Measurements from ENCODE around the gene ARPC4.

The ARPC4 gene

DNA sequence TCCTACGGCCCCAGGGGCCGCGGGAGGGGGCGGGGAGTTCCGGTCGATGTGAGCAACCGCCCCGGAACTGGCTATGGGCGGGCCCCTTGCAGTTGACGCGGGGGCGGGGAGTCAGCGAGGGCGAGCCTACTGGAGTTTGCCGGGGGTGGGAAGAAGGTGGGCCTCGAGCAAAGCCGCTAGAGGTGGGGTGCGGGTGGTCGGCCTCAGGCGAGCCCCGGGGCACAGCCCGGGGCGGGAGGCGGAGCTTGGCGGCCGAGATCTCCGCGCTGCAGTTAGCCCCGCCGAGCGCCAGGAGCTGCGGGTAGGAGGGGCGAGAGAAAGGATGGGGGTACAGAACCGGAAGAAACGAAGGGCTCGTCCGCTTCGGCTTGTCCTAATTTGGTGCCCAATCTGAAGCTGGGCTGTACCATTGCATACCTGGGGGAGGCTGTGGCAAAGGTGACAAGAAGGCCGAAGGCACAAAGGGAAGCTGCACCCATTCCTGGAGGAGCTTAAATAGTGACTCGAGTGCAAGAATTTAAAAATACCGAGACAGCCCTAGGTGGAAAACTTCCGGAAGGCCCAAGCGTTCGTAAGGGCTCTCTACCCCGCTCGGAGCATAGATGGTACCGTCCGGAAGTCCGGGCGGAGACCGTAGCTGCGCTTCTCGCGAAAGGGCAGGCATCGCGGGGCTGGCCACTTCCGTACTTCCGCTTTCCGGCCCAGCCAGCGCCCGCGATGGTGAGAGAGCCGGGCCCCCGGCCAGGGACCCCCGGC lies at the start of gene ARPC4, which contains the start of gene TADA3:
TSS of gene ARPC4 (plus strand) at position 678 of the 756 bp plus-strand sequence. CDS start at position 718, 40 bp downstream.
TSS of gene TADA3 (minus strand) at position 69 of the 756 bp plus-strand sequence. CDS start 1,007 bp downstream, outside the sequence.
- peak; percentile 97 for DNase-seq

DNA sequence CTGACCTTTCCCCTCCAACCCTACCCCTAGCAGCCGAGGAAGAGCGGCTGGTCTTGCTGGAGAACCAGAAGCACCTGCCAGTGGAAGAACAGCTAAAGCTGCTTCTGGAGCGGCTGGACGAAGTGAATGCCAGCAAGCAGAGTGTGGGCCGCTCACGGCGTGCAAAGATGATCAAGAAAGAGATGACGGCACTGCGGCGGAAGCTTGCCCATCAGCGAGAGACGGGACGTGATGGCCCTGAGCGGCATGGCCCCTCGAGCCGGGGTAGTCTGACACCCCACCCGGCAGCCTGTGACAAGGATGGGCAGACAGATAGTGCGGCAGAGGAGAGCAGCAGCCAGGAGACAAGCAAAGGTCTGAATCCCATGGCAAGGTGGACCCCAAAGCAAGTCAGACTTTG lies 49.3 kb upstream of the ARPC4 start:
- no peak for DNase-seq

DNA sequence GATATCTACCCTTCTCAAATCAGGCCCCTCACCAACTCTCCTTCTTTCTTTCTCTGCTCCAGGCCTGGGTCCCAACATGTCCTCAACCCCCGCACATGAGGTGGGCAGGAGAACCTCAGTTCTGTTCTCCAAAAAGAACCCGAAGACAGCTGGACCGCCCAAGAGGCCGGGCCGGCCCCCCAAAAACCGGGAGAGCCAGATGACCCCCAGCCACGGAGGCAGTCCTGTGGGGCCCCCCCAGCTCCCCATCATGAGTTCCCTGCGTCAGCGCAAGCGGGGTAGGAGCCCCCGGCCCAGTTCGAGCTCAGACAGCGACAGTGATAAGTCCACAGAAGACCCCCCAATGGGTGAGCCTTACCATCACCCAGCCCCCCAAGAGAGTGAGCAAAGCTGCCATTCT lies 48.7 kb upstream of the ARPC4 start:
- no peak for DNase-seq

DNA sequence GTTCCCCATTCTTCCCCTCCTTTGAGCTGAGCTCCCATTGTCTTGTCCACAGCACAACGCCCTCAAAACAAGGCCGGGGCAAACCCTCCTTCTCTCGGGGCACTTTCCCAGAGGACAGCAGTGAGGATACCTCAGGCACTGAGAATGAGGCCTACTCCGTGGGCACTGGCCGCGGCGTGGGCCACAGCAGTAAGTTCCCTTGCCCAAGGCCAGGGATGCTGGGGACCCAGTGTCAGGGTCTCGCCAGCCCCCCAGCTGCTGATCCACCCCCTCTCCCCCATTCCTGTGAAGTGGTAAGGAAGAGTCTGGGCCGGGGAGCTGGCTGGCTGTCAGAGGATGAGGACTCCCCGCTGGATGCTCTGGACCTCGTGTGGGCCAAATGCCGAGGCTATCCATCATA lies 47.4 kb upstream of the ARPC4 start:
- DNase-seq = no peak

DNA sequence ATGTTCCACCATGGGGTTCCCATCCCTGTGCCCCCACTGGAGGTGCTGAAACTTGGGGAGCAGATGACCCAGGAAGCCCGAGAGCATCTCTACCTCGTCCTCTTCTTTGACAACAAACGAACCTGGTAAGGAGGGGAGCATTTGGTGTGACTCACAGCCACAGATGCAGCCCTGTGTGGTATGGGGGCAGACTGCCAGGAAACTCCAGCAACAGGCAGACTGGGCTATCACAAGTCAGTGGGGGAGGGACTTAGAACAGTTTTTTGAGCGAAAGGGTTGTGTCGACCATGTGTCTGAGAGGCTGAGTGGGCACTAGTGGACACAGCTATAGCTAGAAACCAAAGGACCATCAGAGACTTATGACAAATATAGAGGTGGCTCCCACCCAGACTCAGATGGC lies 46.6 kb upstream of the ARPC4 start:
- DNase-seq = no peak

DNA sequence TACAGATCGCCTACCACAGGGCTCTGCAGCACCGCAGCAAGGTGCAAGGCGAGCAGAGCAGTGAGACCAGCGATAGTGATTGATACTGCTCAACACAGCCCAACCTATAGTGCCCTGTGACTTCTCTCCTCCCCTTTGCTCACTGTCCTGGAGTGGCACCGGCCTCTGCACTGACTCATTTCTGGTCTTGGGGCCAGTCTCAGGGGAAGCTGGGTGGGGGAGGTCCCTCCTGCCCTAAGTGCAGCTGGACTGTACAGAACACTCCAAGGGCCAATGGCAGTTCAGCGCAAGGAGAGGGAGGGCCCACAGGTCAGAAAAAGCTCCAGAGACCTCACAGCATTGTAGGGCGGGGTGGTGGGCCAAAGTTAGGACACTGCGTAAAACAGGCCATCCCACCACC lies 45.6 kb upstream of the ARPC4 start:
- no peak for DNase-seq

DNA sequence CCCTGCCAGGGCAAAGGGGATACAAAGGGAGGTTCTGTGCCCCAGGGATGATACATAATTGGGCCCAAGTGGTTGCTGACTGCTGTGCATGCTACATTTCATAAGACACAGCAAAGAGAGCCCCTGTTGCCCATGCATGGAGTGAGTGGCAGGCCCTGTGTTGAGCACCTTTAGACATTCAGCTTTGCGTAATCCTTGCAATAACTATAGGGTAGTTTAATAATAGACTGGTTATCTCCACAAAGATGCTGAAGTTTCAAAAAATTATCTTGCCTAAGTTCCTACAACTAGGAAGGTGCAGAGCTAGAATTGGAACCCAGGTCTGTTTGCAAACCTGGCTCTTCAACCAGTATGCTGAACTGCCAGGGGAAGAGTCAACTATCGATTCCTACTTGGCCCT lies 44.9 kb upstream of the ARPC4 start:
- no peak for DNase-seq

DNA sequence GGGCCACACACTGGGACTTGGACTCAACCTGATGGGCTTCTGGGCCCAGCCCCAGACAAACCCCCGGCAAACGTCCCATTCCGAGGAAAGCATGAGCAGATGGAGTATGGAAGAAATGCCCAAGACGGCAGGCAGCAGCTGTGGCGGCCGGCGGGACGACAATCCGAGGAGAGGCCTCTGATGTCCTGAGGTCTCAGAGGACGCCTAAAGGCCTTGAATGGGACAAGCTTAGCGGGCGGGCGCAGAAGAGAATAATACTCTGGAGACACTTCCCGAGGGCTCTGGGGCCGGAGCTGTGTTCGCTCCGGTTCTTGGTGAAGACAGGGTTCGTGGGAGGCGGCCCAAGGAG lies 43.6 kb upstream of the ARPC4 start:
- DNase-seq = no peak

DNA sequence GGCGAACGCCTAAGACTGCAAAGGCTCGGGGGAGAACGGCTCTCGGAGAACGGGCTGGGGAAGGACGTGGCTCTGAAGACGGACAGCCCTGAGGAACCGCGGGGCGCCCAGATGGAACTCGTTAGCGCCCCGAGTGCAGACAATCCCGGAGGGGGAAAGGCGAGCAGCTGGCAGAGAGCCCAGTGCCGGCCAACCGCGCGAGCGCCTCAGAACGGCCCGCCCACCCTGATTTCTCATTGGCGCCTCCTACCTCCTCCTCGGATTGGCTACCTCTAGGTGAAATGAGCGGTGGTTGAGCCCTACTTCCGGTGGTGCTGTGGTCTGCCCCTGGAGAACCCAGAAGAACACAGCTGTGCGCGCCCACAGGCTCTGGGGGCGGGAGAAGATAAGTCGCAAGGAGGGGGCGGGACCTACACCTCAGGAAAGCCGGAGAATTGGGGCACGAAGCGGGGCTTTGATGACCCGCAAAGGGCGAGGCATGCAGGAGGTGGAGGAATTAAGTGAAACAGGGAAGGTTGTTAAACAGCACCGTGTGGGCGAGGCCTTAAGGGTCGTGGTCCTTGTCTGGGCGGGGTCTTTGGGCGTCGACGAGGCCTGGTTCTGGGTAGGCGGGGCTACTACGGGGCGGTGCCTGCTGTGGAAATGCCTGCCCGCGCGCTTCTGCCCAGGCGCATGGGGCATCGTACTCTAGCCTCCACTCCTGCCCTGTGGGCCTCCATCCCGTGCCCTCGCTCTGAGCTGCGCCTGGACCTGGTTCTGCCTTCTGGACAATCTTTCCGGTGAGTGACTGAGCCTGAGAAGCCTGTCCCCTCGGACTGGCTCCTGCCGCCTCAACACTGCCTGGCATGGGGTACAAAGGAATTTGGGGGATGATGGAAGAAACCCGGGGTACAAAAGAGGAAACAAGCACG lies 43.0 kb upstream of the ARPC4 start, which contains the start of gene OGG1:
TSS of gene OGG1 (plus strand) at position 308 of the 911 bp plus-strand sequence. CDS start at position 643, 335 bp downstream.
- DNase-seq = peak; percentile 99

DNA sequence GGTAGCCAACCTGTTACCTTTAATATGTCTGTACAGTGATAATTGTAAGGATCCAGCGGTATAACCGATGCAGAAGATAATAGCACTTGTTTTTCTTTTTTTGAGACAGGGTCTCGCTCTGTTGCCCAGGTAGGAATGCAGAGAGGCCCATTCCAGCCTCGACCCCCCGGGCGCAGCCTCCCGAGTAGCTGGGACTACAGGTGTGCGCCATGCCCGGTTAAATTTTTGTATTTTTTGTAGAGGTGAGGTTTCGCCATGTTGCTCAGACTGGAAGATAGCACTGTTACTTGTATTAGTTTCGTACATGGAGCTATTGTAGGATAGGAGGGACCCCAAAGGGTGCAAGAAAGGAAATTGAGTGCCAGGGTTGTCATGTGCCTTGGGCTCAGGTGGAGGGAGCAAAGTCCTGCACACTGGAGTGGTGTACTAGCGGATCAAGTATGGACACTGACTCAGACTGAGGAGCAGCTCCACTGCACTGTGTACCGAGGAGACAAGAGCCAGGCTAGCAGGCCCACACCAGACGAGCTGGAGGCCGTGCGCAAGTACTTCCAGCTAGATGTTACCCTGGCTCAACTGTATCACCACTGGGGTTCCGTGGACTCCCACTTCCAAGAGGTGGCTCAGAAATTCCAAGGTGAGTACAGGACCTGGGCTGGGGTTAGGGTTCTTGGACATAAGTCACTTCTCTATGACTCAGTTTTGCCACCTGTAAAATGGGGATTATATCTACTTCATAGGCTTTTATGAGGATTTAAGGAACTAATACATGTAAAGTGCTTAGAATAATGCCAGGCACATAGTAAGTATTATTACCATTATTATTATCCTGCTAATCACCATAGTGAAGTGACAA lies 42.1 kb upstream of the ARPC4 start:
- no peak for DNase-seq

DNA sequence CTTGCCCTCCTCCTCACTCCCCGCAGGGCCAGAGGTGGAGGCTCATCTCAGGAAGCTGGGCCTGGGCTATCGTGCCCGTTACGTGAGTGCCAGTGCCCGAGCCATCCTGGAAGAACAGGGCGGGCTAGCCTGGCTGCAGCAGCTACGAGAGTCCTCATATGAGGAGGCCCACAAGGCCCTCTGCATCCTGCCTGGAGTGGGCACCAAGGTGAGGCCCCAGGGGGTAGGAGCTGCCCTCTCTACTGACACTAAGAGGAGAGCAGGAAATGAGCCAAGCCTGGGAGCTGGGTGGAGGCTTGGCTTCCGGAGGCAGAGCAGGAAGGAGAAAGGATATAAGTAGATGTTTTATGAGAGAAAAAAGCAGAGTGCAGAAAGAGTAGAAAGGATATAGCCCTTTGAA lies 38.2 kb upstream of the ARPC4 start:
- DNase-seq = no peak

DNA sequence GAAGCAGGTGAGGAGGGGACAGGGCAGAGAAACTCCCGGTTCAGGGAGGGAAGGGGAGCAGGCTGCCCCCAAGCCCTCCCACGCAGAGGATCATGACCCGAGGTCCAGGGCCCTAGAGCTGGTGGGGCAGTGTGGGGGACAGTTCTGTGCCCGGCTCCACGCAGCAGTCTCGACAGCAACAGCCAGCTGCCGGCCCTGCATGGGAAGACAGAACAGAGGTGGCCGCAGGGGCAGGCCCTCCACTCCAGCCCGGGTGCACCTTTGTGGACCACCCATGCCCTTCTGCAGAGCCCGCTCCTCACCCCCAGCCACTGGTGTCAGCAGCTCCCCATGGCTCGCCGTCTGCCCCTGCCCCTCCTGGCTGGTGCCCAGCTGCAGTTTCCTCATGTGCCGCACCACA lies 35.5 kb upstream of the ARPC4 start:
- DNase-seq = no peak

DNA sequence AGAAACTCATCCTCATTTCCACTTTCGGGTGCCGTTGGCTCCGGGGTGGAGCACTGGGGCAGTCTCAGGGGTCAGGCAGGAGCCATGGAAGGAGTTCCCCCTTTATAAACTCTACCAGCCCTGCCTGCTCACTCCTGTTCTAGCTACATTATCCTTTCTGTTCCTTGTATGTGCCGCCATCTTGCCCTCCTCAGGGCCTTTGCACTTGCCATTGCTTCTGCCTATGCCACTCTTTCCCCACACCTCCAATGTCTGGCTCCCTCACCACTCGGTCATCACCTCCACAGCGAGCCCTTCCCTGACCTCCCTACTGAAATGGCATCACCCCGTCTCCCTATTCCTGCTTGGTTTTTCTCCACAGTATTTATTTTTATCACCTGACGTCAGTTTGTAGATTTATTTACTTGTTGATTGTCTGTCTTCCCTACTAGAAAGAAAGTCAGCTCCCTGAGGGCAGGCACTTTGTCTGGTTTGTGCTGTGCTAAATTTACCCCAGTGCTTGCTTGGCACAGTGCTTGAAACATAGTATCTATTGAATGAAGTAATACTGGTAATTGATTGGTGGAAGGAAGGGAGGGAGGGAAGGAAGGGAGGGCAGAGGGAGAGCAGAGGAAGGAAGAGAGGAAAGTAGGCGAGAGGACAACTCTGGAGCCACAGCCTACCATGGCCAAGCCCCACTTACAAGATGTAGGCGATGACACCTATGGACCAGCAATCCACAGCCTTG lies 31.9 kb upstream of the ARPC4 start:
- DNase-seq = no peak

DNA sequence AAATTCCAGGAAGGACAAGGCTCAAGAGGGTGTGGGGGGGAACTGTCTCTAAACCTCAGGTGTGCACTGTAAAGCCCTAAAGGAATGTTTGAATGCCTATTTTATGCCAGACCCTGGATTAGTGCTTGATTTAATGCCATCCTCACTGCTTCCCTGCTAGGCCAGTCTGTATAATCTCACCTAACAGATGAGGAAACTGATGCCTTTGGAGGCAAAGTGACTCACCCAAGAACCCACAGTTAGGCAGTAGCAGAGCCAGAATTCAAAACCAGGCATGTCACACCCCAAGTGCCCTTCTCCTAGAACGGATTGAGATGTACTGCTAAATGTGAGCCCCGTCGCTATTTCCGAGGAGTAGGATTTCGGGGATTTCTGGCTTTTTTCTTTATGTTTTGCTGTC lies 31.0 kb upstream of the ARPC4 start:
- no peak for DNase-seq

DNA sequence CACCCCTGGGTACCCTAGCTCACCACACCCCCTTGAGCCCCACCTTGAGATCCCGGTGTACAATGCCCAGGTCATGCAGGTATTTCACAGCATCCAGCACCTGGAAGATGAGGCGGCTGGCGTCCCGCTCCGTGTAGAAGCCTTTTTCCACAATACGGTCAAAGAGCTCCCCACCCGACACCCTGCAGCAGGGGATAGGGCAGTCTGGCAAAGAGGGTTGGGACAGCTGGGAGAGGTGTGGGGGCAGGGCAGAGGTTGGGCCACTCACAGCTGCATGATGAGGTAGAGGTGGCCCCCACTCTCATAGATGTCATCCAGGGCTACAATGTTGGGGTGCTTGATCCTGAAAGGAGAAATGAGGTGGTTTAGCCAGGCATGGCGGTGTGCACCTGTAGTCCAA lies 30.0 kb upstream of the ARPC4 start:
- DNase-seq = no peak

DNA sequence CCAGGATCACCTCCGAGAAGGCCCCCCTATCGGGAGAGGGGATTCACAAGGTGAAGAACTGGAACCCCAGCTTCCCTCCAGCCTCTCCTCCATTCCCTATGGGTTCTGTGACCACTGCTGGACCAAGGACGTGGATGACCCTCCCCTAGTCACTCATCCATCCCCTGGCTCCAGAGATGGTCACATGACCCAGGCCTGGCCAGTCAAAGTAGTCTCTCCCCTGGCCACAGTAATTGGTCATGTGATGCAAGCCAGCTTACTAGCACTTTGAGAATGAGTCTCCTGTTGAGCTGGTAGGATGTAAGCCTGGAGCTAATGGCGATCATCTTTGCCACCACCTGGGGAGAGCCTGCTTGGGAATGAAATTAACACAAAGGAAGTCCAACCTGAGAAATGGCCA lies 27.0 kb upstream of the ARPC4 start:
- DNase-seq = no peak

DNA sequence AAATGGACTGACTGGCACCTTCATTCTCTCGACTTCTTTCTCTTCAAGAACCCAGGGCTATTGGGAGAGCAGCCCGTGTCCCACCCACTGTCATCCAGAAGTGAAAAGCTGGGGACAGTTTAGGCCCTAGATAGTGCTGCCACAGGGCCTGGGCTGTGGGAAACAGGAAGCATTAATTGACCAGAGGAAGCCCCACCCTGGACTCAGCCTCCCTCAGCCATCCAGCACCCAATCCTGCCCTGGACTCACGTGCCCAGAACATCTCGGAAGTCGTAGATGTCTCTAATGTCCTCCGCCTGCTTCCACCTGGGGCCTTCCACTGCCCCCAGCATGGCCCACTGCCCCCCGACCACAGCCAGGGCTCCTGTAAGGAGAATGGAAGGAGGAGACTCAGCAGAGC lies 25.5 kb upstream of the ARPC4 start:
- DNase-seq = no peak

DNA sequence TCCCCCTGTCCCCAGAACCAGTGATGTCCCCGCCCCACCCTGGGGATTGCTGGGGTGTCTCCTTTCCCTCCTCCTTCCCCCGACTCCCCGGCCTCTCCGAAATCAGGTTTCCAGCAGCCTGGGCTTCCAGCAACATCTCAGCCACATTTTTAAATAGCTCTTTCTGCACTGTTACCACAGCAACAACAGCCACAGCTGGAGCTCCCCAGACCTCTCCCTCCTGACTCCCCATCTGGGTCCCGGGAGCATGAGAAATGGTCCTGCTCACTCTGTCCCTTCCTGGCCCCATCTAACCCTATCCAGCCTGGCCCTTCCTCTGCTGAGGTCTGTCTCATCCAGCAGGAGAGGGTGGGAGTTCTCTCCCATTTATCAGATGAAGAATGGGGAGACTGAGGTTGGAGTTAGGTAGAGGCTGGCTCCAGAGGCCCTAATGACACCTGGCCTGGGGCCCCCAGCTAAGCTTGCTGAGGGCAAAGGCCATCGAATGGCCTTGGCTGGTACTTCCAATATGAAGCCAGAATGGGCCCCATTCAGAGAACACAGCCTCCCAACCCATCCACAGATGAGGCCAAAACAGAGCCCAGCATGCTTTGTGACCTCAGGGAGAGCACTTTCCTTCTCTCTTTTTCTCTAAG lies 24.6 kb upstream of the ARPC4 start:
- no peak for DNase-seq

DNA sequence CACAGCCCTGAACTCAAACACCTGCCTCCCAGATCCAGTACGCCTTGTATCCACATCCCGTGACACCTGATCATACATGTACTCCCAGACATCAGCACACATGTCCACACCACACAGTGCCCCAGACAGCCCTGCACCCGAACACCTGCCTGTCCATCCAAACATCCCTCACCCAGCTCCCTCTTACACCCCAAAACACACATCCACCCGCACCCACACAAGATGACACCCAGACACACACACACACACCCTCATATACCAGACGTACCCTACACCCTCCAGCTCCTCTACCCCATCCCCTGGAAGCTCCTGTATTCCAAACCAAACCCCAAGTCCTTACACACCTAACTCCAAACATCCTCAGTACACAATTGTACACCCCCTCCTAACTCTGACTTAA lies 23.9 kb upstream of the ARPC4 start:
- DNase-seq = no peak

DNA sequence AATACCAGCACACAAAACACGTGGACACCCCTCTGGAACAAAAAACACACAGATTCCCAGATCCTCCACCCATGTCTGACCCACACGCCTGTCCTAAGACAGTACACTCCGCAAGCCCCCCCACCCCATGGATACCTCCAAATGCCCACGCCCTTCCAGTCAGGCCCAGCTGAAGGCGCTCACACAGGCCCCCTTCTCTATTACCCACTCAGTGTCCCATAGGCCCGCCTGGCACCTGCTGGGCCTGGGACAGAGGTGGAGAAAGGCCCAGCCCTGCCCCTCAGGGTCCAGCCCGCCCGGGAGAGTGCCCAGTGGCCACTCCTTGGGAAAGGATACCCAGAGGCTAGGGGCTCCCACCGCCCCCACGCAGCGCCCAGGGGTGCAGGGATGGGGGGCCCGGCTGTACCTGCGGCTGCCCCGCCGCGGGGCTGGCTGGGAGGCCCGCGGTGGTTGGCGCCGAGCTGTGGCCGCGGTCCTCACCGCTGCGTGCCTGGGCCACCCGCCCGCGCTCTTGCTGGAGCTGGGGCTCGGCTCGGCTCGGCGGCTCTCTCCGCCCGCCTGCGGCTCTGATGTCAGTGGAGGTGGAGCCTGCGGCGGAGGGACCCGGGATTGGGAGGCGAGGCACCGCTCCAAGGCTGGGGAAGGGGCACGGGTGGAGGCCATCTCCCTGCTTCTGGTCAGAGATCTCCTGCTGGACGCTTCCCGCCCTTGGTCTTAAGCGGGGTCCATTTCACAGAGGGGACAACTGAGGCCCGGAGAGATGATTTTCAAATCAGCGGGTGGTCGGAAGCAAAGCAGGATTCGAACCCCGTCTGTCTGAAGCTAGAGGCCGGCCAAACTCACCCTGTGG lies 23.2 kb upstream of the ARPC4 start, which contains the start of gene CAMK1:
TSS of gene CAMK1 (minus strand) at position 522 of the 850 bp plus-strand sequence. CDS start 2,198 bp downstream, outside the sequence.
- DNase-seq = peak; percentile 68

Measured in NCI-H2029 (cell line).